GM21619 (cell line): ENCODE results near the gene CEP170.
"Not testable (repeated sequence)": the region's sequence is repeated elsewhere in the genome, so short reads cannot be mapped to it uniquely, and the experiment has no call there.

ENCODE experiments used
- ATAC-seq: cut with Tn5 transposase; IDR thresholded peaks from one replicate; pipeline ENCODE4 v1.9.1; 2021; ENCODE audit not compliant: unreplicated experiment

The CEP170 gene

DNA sequence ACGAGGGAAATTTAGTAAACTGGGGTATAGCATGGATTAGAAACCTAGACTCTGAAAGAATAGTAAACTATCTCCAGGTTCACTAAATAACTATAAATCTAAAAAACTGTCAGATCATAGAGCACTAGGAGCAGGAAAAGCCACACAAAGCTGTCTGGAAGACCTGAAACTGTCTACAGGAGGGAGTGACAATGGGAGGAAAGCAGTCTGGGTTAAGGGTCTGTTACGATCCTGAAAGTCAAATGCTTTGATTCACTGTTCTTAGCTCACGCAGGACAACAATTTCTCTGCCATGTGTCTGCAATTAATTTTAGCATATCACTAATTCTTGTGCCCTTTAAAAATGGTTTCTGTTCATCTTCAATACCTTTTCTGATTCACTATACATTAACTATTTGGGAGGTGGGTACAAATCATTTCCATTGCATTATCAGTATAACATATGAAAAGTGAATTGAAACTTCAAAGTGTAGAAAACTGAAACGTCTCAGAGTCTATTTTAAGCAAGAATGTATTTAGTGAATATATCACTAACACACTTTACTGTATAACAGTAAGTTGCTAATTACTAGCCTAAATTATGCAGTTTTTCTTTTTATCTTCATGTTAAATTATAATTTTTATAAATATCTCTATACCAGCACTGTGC, 18.4 kb downstream of the CEP170 start:
- ATAC-seq, result peak; percentile 80

DNA sequence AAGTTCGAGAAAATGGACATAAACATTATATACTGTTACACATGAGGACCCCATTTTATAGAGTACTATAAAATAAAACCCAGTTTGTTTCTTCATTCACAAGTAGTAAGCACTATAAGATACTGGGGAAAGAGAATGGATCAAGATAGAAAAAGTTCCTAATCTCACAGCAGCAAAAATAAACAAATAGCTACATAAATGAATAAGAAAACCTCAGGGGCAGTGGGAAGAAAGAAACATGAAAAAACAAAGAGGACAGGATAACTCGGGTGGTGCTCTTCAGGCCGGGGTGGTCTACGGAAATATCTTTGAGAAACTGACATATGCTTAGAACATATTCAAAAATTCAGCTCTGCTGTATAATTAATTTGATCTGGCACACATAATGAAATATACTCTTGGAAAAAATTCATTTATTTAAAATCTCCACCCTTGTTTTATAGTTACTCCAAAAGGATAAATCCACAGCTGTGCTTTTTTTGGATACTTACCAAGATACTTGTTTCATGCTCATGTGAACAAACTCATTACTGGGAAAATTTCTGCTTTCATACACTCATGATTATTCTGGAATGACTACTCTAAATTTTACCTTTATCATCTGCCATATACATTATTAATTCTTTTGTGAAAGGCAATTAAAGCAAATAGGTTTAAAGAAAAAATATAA, 20.0 kb downstream of the CEP170 start:
- ATAC-seq, result no peak

DNA sequence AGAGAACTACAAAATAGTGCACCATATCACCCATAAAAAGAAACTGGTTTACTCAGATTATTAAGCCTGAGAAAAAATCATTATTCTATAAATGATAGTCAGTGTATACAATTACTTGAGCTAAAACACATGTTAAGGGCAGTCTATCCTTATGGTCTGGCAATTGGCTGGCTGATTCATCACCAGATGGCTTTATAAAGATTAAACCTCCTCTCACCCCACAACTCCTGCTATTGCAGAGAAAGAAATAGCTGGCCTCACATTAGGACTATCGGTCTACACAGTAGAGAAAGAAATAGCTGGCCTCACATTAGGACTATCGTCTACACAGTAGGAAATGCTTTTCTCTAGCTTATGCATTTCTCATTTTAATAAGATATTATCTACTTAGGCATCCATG, 21.2 kb downstream of the CEP170 start:
- ATAC-seq, result no peak

- ATAC-seq, result no peak
These were observed 24.2 kb downstream of the CEP170 start for GRCh38 chr1:243230914-243231313.

DNA sequence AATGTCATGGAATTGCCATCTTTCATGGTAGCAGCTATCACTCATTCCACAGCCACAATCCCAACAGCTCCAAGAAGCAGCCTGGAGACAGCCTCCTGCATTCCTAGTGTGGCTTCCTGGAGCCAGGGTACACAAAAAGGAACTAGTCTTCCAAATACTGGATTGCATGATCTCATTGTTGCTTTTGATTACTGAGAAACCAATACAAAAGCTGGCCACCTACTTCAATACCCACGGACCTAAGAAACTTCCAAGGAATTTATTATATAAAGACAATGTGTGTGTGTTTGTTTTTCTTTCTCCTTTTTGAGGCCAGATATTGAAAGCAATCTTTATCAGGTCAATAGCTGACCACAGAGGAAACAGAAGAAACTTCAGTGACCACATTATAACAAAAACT, 25.6 kb downstream of the CEP170 start:
- ATAC-seq, result no peak

DNA sequence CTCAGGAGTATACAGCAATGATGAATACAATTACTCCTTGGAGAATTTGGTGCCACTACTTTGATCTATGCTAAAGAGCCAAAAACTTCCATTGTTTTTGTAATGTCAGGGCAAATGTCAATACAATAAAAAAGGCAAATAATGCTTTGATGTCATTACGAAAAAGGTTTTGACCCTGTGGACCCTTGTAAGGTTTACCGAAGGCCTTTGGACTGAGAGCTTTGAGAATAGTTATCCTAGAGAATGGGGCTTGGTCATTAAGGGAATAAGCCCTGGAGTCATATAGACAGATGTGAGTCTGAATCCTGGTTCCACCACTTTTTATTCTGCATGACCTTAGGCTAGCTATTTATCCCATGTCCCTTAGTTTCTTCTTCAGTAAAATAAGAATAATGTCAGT, 27.5 kb downstream of the CEP170 start:
- ATAC-seq, result no peak

- ATAC-seq, result no peak
These were observed 37.0 kb downstream of the CEP170 start for GRCh38 chr1:243218059-243218458.

GRCh38 chr1:243217349-243217748, 37.7 kb downstream of the CEP170 start:
- ATAC-seq, result no peak

DNA sequence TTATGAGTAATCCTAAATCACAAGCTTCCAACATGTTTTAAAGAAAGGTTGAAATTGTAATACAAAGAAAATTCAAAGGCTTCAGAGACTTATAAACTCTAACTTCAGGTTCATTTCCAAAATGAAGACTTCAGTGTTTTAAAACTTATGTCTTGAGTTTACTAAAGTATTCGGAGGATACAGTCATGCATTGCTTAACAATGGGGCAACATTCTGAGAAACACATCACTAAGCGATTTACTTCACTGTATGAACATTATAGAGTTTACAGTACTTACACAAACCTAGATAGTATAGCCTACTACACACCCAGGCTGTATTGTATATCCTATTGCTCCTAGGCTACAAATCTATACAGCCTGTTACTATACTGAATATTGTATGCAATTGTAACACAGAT, 38.3 kb downstream of the CEP170 start:
- ATAC-seq, result no peak

DNA sequence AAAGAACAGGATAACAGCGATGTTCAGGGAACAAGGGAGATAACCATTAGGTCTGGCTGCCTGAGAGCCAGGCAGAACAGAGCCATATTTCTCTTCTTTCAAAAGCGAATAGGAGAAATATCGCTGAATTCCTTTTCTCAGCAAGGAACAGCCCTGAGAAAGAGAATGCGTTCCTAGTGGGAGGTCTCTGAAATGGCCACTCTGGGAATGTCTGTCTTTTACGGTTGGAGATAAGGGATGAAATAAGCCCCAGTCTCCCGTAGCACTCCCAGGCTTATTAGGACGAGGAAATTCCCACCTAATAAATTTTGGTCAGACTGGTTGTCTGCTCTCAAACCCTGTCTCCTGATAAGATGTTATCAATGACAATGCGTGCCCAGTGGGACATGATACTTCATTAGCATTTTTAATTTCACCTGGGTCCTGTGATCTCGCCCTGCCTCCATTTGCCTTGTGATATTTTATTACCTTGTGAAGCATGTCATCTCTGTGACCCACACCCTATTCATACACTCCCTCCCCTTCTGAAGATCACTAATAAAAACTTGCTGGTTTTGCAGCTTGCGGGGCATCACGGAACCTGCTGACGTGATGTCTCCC, 39.7 kb downstream of the CEP170 start:
- ATAC-seq, result not testable (repeated sequence)

- ATAC-seq, result no peak
These were observed 41.9 kb downstream of the CEP170 start for GRCh38 chr1:243213045-243213787.

- ATAC-seq, result not testable (repeated sequence)
These were observed 43.1 kb downstream of the CEP170 start for GRCh38 chr1:243211984-243212383.

DNA sequence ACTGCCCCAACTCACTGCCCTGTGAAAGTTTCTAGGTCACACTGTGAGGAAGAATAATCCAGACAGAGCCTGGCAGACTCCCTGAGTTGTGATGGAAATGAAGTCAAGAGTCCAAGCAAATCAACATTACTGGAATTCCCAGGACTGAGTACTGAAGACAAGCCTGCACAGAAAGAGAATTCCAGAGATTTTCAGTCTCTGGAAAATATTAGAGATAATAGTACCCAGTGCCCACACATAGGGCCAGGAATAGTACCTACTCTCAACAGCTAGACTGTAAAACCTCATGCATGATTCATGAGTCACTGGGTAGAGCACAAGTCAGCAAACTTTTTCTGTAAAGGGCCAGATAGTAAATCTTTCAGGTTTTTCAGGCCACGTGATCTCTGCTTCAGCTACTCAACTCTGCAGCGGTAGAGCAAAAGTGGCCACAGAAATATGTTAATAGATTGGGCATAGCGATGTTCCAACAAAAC, 50.0 kb downstream of the CEP170 start:
- ATAC-seq, result not testable (repeated sequence)

GRCh38 chr1:243204336-243204735, 50.7 kb downstream of the CEP170 start:
- not testable (repeated sequence) for ATAC-seq

- ATAC-seq, result not testable (repeated sequence)
These were observed 51.9 kb downstream of the CEP170 start for GRCh38 chr1:243203196-243203595.

- ATAC-seq, result not testable (repeated sequence)
These were observed 53.8 kb downstream of the CEP170 start for GRCh38 chr1:243201316-243201715.

GRCh38 chr1:243197524-243197923, 57.6 kb downstream of the CEP170 start:
- not testable (repeated sequence) for ATAC-seq

- not testable (repeated sequence) for ATAC-seq
These were observed 61.8 kb downstream of the CEP170 start for GRCh38 chr1:243193330-243193729.

DNA sequence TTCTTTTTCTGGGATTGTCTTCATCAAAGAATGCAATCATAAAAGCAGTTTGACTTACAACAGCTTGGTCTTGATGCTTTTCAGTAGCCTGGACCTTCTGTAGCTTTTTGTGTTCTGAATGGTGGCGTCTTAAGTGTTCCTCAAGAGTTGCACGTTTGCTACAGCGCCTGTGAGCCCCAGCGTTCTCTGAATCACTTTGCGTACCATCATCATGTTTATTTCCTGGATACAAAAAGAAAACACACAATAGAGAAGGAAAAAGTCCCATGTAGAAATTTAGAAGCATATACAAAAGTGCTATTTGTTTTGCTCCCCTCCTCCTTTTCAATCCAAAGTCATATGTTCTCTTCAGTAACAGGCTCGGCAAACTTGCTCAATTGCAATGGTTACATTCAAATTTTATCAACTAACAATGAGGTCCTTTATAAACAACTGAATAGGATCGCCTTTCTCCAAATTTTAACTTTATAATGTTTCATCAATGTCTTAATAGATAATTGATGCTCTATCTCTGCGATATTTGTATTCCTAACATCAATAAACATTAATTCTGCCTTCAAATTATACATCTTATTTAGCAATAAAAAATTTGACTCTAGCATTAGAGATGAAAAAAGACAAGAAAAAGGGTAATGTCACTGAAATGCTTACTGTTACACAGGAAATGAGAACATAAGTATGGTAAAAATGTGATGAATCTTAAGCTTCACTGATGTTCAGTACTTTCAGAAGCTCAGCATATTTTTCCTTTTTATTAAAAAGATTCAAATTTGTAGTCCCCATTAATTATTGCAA, 68.7 kb downstream of the CEP170 start:
- ATAC-seq, result not testable (repeated sequence)

DNA sequence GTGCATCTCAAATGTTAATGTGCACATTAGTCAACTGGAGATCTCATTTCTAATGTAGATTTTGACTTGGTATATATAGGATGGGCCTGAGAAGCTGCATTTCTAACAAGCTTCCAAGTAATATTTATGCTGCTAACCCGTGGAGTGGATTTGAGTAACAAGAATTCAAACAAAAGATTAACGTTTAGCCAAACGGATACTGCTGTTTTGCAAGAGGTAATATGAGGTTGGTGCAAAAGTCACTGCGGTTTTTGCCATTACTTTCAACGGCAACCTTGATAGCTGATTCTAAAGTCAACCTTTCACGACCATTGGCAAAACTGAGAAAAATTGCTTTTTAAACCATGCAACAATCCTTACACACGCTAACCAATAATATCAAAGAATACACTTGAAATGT, 70.3 kb downstream of the CEP170 start:
- not testable (repeated sequence) for ATAC-seq

- ATAC-seq, result not testable (repeated sequence)
These were observed 71.4 kb downstream of the CEP170 start for GRCh38 chr1:243183661-243184060.
